RPMI8226 (cell line): Measurements from ENCODE around the gene BCAS1.

Source experiments
- DNase-seq: peaks from one replicate; pipeline ENCODE4 v3.0.0-alpha.2; 2015

BCAS1 gene

DNA sequence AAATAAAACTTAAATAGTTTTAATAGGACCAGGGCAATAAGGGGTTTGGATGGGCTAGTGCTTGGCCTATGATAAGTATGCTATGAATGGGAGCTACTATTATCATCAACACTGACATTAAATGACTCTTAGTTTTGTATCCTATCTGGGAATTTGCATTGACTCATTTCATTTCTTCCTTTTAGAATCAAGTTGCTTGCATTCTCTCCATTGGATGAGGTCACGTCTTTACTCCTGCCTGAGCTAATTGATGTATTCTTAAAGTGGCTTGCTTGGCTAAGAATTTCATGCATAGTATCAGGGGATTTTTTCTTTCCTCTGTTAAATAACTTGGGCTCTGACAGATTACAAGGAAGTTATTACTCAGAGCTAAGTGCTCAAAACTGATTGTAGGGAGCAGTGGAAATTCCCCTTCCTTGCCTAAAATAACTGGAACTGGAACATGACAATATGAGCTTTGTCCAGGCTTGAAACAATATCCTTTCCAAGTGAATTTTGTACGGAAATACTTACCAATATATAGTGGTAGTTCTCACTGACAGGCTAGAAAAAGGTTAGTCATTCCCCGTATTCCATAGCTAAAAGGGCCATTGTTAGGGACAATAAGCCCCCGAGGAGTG, 169.9 kb downstream of the BCAS1 start:
- no peak for DNase-seq

DNA sequence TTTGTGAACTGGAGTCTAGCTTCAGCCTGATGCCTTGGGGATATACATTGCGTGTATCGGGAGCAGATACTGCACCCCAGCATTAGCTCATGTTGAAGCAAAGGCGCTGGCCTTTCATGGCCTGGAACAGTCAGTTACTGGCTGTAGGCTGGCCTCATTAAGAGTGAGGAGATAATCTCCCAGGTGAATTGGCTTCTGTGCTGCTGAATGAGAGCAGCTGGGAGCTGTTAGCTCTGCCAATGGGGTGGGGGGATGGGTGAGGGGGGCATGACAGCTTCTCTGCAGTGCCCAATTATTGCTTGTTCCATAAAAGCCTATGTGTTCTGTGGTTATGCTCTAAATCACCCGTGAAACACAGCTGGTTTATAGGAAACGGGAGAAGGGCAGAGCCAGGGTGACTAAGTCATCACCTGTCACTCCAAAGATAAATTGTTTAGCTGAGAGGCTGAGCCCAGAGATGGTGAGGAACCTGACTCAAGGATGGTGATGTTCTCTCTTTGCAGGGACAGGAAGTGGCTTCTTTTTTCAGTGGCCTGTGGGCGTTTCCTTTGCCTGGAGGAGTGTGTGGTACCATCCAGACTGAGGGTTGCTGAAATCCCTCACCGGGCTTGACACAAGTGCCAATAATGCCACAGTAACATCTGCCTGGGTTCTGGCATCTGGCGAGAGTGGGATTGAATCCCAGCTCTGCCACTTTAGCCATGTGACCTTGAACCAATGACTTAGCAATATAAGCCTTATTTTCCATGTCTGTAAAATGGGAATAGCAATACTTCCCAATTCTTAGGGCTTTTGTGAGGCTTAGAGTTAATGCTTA, 170.8 kb downstream of the BCAS1 start:
- peak; percentile 74 for DNase-seq

DNA sequence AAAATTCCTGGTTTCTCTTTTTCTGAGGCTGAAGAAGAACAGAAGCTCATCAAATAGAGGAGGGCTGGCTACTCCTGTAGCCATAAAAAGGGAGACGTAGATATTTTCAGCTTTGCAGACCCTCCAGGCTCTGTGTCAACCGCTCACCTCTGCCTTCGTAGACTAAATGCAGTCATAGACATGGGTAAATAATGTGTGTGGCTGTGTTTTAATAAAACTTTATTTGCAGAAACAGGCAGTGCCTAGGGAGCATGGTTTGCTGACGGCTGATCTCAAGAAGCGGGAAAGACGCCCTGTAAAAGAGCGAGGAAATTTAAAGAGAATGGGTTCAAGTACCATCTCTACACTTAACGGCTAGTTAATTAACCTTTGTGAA, 171.8 kb downstream of the BCAS1 start:
- no peak for DNase-seq

DNA sequence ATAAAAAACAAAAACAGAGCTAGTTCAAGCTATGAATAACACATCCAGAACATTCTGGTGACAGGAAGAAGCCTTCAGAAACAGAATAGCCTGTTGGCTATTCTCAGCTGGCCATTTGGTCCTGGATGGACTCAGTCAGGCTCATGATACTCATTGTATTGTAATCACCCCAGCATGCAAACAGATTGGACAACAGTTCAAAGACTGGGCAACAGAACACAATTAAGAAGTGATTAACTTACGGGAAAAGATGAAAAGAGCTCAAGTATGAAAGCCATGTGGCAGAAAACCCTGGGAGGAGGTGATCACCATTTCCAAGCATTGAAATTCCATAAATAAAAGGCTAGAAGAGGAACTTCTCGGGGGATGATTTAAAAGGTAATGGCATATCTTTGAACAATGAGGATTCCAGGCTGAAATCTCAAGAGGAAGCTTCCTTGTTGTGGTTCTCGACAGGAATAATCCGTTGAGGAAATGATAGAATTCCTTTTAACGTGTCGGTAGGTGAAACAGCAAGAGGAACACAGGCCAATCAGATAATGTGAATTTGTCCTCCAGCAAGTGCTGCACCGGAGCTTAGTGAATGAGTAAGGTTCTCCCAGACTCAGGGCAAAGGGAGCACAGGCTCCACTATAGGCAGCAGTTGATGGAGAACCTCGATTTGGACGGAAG, 172.4 kb downstream of the BCAS1 start:
- no peak for DNase-seq

DNA sequence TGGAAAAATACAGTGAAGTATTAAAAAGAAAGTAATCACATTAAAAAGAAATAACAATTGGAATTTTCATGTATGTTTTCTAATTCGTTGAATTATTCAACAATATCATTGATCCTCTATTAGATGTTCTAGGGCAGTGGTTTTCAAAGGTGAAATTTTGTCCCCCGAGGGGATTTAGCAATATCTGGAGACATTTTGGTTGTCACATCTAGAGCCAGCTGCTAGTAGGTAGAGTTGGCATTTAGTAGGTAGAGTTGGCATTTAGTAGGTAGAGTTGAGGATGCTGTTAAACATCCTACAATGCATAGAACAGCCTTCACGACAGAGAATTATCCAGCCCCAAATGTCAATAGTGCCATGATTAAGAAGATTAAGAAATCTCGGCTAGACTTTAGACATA, 173.7 kb downstream of the BCAS1 start:
- no peak for DNase-seq

DNA sequence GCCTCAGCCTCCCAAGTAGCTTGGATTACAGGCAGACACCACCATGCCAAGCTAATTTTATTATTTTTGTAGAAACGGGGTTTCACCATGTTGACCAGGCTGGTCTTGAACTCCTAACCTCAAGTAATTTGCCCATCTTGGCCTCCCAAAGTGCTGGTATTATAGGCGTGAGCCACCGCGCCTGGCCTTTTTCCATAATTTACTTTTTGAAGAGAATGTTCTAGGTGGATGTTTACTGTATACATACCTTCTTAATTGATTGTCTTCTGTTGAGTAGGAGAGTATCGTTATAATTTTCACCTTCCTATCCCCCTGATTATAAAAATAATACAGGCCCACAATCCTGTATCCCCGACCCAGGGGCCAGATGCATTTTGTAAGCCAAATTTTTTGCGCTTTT, 174.4 kb downstream of the BCAS1 start:
- DNase-seq: no peak

DNA sequence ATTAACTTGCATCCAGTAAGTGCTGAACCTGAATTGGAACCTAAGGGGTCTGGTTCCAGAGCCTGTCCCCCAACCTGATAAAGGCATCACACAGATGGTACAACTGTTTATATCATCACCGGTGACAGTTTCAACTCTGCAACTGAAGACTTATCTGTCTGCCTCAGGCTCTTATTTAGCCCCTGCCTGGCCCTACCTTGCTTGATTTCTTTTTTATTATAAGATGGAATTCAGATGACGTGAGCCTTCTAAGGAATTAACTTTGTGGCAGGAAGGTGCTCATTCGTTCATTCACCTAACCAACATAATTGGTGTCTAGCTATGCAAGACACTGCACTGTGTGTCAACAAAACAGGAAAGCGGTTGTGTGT, 175.0 kb downstream of the BCAS1 start:
- no peak for DNase-seq

DNA sequence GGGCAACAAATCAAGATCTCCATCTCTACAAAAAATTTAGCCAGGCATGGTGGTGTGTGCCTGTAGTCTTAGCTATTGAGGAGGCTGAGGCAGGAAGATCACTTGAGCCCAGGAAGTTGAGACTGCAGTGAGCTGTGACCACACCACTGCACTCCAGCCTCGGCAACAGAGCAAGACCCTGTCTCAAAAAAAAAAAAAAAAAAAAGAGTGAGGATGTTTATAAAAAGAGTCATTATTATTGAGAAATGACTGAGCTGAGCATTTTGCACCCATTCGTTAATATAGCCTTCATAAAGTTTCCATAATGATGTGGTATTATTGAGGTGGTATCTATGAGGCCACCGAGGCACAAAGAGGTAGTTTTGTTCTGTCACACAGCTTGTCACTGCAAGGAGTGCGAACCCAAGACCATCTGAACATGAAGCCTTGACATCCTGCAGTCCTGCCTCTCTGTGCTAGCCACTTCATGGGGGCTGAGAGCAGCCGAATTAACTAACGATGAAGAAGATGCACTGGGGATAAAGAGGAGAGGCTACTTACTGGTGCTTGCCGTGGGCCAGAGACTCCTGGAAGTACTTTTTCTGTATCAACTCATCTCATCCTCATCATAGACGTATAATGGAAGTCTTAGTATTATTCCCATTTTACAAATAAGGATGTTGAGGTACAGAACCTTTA, 175.5 kb downstream of the BCAS1 start:
- no peak for DNase-seq
